Bone marrow (tissue), 2 donors: ENCODE data around the gene TUBB2B.

Source experiments
- DNase-seq, 2 donors: peaks; one replicate each; lab custom pipeline; 2025; lab: John Stamatoyannopoulos, UW

TUBB2B gene

DNA sequence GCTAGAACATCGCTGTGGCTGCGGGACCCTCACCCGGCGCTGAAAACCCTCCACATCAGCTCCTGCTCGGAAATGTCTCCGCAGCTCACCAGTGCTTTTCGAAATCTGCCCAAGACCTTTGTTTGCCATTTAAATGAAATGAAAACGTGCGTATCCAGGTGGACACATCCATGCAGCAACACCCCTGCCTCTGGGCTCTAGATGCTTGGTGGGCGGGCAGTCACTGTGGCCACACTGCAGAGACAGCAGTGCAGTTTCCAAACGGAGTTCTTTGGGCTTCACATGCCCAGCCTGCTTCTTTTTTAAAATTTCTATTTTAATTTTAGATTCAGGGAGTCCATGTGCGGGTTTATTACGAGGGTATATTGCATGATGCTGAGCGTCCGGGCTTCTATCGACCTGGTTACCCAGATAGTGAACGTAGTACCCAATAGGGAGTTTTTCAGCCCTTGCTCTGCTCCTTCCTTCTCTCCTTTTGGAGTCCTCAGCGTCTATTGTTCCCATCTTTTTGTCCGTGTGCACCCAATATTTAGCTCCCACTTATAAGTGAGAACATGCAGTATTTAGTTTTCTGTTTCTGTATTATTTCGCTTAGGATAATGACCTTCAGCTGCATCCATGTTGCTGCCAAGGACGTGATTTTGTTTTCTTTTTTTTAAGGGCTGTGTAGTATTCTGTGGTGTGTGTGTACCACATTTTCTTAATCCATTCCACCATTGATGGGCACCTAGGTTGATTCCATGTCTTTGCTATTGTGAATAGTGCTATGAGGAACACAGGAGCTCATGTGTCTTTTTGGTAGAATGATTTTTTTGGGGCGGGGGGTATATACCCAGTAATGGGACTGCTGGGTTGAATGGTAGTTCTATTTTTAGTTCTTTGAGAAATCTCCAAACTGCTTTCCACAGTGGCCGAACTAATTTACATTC lies 4.8 kb upstream of the TUBB2B start:
- DNase-seq = no peak

GRCh38 chr6:3231247-3232016 lies 4.0 kb upstream of the TUBB2B start:
- no peak for DNase-seq

- no peak for DNase-seq
Measured at GRCh38 chr6:3230900-3231246, 3.4 kb upstream of the TUBB2B start.

- no peak for DNase-seq
Measured at GRCh38 chr6:3230256-3230882, 2.9 kb upstream of the TUBB2B start.

DNA sequence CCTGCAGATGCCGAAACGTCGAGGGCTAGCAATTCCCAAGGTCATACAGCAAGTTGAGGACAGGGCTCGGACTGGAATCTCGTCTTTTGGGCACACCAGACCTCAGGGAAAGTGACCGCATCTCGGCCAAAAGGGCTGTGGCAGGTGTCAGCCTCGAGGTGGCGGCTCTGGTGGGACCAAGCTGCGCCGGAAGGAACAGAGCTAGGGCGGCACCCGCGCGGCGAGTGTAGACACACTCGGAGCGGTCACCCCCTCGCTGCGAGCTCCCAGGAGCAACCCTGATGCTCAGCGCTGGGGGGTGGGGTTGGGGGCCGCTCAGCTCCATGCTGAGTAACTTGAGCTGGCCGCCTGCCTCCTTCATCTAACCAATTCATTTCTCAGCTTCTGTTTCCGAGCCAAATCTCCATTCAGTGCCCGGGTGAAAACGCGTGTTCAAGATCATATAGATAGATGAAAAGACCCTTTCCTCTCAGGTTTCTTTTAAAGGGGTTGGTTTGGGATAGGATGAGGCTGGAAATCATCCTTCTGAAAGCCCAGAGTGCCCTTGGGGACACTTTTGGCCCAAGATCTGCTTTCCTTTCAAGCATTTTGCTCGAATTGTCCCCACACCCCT lies 2.2 kb upstream of the TUBB2B start:
- DNase-seq = no peak

- DNase-seq = no peak
Measured at GRCh38 chr6:3228771-3229565, 1.5 kb upstream of the TUBB2B start.

GRCh38 chr6:3228046-3228671 lies 706 bp upstream of the TUBB2B start:
- DNase-seq = no peak

DNA sequence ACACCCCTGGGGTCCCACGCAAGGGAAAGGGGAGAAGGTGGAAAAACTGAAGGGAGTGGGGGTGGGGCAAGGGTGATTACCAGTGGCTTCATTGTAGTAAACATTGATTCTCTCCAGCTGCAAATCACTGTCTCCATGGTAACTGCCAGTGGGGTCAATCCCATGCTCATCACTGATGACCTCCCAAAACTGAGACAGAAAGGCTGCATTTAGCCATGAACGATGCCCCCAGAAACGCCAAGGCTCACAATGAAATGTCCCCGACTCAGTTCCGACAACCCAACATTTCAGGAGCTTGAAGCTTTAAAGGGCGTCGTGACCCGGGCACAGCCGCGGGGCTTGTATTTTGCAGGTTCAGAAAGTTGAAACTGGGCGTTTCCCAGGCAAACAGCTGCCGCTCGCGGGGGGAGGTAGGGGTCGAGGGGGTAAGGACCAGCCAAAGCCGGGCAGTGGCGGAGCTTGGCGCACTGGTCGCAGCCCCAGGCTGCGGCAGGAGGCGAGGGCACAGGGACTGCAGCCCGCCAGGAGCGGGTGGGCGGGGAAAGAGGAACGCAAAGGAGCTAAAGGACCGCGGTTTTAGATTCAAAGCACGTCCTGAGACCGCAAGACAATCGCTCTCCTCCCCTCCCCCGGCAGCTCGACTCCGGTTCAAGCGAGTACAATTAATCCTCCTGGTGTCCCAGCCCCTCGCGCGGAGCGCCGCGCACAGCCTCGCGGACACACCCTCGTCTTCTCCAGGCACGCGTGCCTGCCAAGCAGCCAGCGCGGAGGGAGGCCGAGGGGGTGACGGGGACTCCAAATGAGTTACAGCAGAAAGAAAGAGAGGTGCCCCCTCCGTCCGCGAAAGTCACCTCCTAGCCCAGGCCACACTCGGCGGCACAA lies 731 bp downstream of the TUBB2B start:
- DNase-seq = no peak

GRCh38 chr6:3226042-3226441 lies 1.4 kb downstream of the TUBB2B start:
- DNase-seq = no peak

GRCh38 chr6:3222506-3223038 lies 4.9 kb downstream of the TUBB2B start:
- DNase-seq = no peak

- DNase-seq = no peak
Measured at GRCh38 chr6:3221578-3221977, 5.9 kb downstream of the TUBB2B start.

- no peak for DNase-seq
Measured at GRCh38 chr6:3220366-3220765, 7.1 kb downstream of the TUBB2B start.

DNA sequence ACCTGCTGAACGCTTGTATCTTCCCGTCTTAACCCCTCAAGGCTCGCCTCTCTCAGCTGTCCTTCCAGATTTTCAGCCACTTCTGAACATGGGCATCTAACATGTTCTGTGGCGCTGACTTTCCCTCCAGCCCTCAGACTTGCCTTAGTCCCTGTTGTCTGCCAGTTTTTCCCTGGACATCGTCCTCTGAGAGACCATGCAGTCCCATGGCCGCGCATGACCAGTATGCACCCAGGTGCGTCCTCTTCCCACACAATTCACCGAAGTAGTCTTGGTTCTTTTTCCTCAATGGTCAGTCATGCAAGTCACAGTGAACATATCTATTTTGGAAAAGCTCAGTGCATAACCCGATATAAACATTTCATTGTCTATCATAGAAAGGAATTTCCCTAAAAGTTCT lies 9.2 kb downstream of the TUBB2B start:
- no peak for DNase-seq

DNA sequence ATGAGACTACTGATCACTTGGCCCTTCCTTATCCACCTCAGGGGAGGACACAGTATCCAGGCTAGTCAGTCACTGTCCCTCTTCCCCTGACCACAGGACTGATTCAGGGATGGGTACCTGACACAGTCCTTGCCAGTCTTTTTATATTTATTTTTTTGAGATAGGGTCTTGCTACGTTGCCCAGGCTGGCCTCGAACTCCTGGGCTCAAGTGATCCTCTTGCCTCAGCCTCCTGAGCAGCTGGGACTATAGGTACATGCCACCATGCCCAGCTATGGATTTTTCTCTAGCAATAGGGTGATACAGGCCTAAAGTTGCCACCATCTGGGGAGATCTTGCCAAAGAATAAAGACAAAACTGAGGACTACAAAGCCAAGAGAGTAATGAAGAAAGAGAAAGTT lies 10.2 kb downstream of the TUBB2B start:
- no peak for DNase-seq

DNA sequence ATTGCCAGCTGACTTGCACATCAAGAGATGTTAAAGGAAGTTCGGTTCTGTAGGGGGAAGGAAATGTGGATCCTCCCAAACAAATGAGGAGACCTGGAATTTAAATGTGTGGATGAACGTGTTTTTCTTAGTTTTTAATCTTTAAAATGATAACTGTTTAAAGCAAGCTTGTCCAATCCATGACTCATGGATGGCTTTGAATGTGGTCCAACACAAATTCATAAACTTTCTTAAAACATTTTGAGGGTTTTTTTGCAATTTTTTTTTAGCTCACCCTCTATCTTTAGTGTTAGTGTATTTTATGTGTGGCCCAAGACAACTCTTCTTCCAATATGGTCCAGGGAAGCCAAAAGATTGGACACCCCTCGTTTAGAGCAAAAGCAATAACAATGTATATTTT lies 12.6 kb downstream of the TUBB2B start:
- DNase-seq = no peak

- no peak for DNase-seq
Measured at GRCh38 chr6:3213334-3213695, 14.1 kb downstream of the TUBB2B start.

GRCh38 chr6:3212261-3212660 lies 15.2 kb downstream of the TUBB2B start:
- DNase-seq = no peak

GRCh38 chr6:3211681-3212080 lies 15.8 kb downstream of the TUBB2B start:
- DNase-seq = no peak

GRCh38 chr6:3210024-3210610 lies 17.3 kb downstream of the TUBB2B start:
- no peak for DNase-seq
